HEK293T (cell line): ENCODE measurements around the gene TNRC6C.

Experiments
- CTCF ChIA-PET: fragments of 350-600 bp; formaldehyde crosslinking; extraction: SDS; loops from one replicate; lab custom pipeline; 2021; ENCODE audit warnings: antibody characterized with exemption, inconsistent platforms; lab: Yijun Ruan, JAX
- POLR2A ChIA-PET: fragments of 350-600 bp; formaldehyde crosslinking; extraction: SDS; loops from one replicate; lab custom pipeline; 2020; ENCODE audit warnings: antibody characterized with exemption, inconsistent platforms; lab: Yijun Ruan, JAX
- DNase-seq: peaks from one replicate; pipeline ENCODE4 v3.0.0; 2012; ENCODE audit warnings: mixed read lengths; ENCODE audit errors: extremely low spot score
- ARNT ChIP-seq: fragments of 450-650 bp; IDR thresholded peaks from 2 replicates; pipeline ENCODE4 v1.6.1; 2017; ENCODE audit warnings: mild to moderate bottlenecking
- BHLHE40 ChIP-seq: fragments of 450-650 bp; IDR thresholded peaks from 2 replicates; pipeline ENCODE4 v1.6.1; 2016; ENCODE audit warnings: mild to moderate bottlenecking, moderate library complexity, borderline replicate concordance
- CTBP1 ChIP-seq: fragments of 450-650 bp; IDR thresholded peaks from 2 replicates; pipeline ENCODE4 v1.6.1; 2016; ENCODE audit warnings: borderline replicate concordance
- ELF4 ChIP-seq: fragments of 450-650 bp; IDR thresholded peaks from 2 replicates; pipeline ENCODE4 v1.6.1; 2017; ENCODE audit warnings: antibody characterized with exemption
- FOXA1 ChIP-seq: fragments of 450-650 bp; IDR thresholded peaks from 2 replicates; pipeline ENCODE4 v1.6.1; 2016; ENCODE audit warnings: mild to moderate bottlenecking
- FOXK2 ChIP-seq: fragments of 450-650 bp; IDR thresholded peaks from 2 replicates; pipeline ENCODE4 v1.6.1; 2016; ENCODE audit warnings: mild to moderate bottlenecking
- FOXM1 ChIP-seq: fragments of 450-650 bp; IDR thresholded peaks from 2 replicates; pipeline ENCODE4 v1.6.1; 2017; ENCODE audit warnings: mild to moderate bottlenecking, borderline replicate concordance
- HDGF ChIP-seq: fragments of 450-650 bp; IDR thresholded peaks from 2 replicates; pipeline ENCODE4 v1.6.1; 2017; ENCODE audit warnings: antibody characterized with exemption, borderline replicate concordance
- L3MBTL2 ChIP-seq: fragments of 450-650 bp; conservative IDR thresholded peaks from 2 replicates; pipeline ENCODE4 v1.6.1; 2016; ENCODE audit warnings: mild to moderate bottlenecking
- LEF1 ChIP-seq: fragments of 450-650 bp; IDR thresholded peaks from 2 replicates; pipeline ENCODE4 v1.6.1; 2017; ENCODE audit warnings: mild to moderate bottlenecking, borderline replicate concordance
- NFRKB ChIP-seq: fragments of 450-650 bp; IDR thresholded peaks from 2 replicates; pipeline ENCODE4 v1.6.1; 2016; ENCODE audit warnings: mild to moderate bottlenecking, moderate library complexity
- PKNOX1 ChIP-seq: fragments of 450-650 bp; IDR thresholded peaks from 2 replicates; pipeline ENCODE4 v1.6.1; 2016
- SP1 ChIP-seq: fragments of 450-650 bp; IDR thresholded peaks from 2 replicates; pipeline ENCODE4 v1.6.1; 2017
- SUZ12 ChIP-seq: fragments of 450-650 bp; IDR thresholded peaks from 2 replicates; pipeline ENCODE4 v1.6.1; 2016; ENCODE audit warnings: mild to moderate bottlenecking
- TARDBP ChIP-seq: fragments of 450-650 bp; IDR thresholded peaks from 2 replicates; pipeline ENCODE4 v1.6.1; 2016
- ZNF384 ChIP-seq: fragments of 450-650 bp; IDR thresholded peaks from 2 replicates; pipeline ENCODE4 v1.6.1; 2016

The TNRC6C gene

GRCh38 chr17:78005452-78006171 is 47.1 kb downstream of the TNRC6C start:
- POLR2A ChIA-PET = interaction anchor here (1.3 kb wide), 1 partner anchor 47 kb away, joined by 6 read pairs; the partner anchor contains the start of gene TNRC6C
- TF ChIP-seq FOXK2 = no peak
- no peak for TF ChIP-seq ARNT
- no peak for TF ChIP-seq PKNOX1
- no peak for DNase-seq
- CTCF ChIA-PET = interaction anchor here (1.8 to 2.2 kb wide), 2 partner anchors 8 to 13 kb away, joined by 5 to 10 read pairs; no protein-coding TSS in a partner anchor

GRCh38 chr17:78006338-78006737 is 47.8 kb downstream of the TNRC6C start:
- DNase-seq = no peak
- TF ChIP-seq PKNOX1 = no peak
- no peak for TF ChIP-seq FOXK2
- TF ChIP-seq TARDBP = no peak
- no peak for TF ChIP-seq BHLHE40
- TF ChIP-seq HDGF = no peak
- ChIA-PET POLR2A (interaction anchor here (1.3 kb wide), 1 partner anchor 48 kb away, joined by 6 read pairs; the partner anchor contains the start of gene TNRC6C), CTCF (interaction anchor here (0.7 kb wide), 1 partner anchor 15 kb away, joined by 4 read pairs; no protein-coding TSS in a partner anchor)

GRCh38 chr17:78007647-78008046 is 49.1 kb downstream of the TNRC6C start:
- POLR2A ChIA-PET = no interaction called here
- TF ChIP-seq FOXM1 (no peak), PKNOX1 (no peak), TARDBP (no peak), CTBP1 (no peak), ELF4 (no peak), HDGF (no peak), BHLHE40 (no peak), SP1 (no peak), LEF1 (no peak), FOXA1 (no peak), ZNF384 (no peak), ARNT (no peak), L3MBTL2 (no peak), SUZ12 (no peak)
- no peak for DNase-seq
- CTCF ChIA-PET = no interaction called here

GRCh38 chr17:78010759-78011158 is 52.3 kb downstream of the TNRC6C start:
- POLR2A ChIA-PET = interaction anchor here (3.6 kb wide), 1 partner anchor 53 kb away, joined by 15 read pairs; the partner anchor contains the start of gene TNRC6C
- CTCF ChIA-PET = no interaction called here
- no peak for DNase-seq
- no peak for TF ChIP-seq TARDBP
- TF ChIP-seq ZNF384 = no peak
- TF ChIP-seq SUZ12 = no peak
- no peak for TF ChIP-seq L3MBTL2
- TF ChIP-seq FOXK2 = no peak
- no peak for TF ChIP-seq BHLHE40
- TF ChIP-seq CTBP1 = no peak
- no peak for TF ChIP-seq SP1
- no peak for TF ChIP-seq ARNT
- no peak for TF ChIP-seq HDGF
- no peak for TF ChIP-seq ELF4
- no peak for TF ChIP-seq PKNOX1
- TF ChIP-seq FOXM1 = no peak
- TF ChIP-seq LEF1 = no peak
- TF ChIP-seq FOXA1 = no peak

GRCh38 chr17:78012428-78012827 is 53.9 kb downstream of the TNRC6C start:
- no peak for DNase-seq
- CTCF ChIA-PET = interaction anchor here (0.6 to 2.1 kb wide), 7 partner anchors 10 to 470 kb away, joined by 3 to 12 read pairs (median 6); no protein-coding TSS in a partner anchor
- no peak for TF ChIP-seq BHLHE40
- TF ChIP-seq CTBP1 = no peak
- TF ChIP-seq L3MBTL2 = no peak
- TF ChIP-seq FOXM1 = no peak
- TF ChIP-seq NFRKB = no peak
- TF ChIP-seq TARDBP = no peak
- TF ChIP-seq ZNF384 = no peak
- no peak for TF ChIP-seq SP1
- no peak for TF ChIP-seq ARNT
- no peak for TF ChIP-seq HDGF
- TF ChIP-seq SUZ12 = no peak
- no peak for TF ChIP-seq LEF1
- no peak for TF ChIP-seq PKNOX1
- no peak for TF ChIP-seq ELF4
- no peak for TF ChIP-seq FOXA1
- no peak for TF ChIP-seq FOXK2
- POLR2A ChIA-PET = interaction anchor here (3.6 kb wide), 1 partner anchor 54 kb away, joined by 15 read pairs; the partner anchor contains the start of gene TNRC6C
